Stimulated activated naive CD4-positive, alpha-beta T cell treated with Interleukin-2 at 50 U/mL for 16 hours (primary cell): ENCODE measurements around the gene UBAC2.
"Not testable (repeated sequence)": the region's sequence is repeated elsewhere in the genome, so short reads cannot be mapped to it uniquely, and the experiment has no call there.

Experiments
- DNase-seq: peaks from one replicate; lab custom pipeline; 2025; lab: John Stamatoyannopoulos, UW

UBAC2 gene

GRCh38 chr13:99214731-99215130 lies 14.1 kb downstream of the UBAC2 start:
- no peak for DNase-seq

DNA sequence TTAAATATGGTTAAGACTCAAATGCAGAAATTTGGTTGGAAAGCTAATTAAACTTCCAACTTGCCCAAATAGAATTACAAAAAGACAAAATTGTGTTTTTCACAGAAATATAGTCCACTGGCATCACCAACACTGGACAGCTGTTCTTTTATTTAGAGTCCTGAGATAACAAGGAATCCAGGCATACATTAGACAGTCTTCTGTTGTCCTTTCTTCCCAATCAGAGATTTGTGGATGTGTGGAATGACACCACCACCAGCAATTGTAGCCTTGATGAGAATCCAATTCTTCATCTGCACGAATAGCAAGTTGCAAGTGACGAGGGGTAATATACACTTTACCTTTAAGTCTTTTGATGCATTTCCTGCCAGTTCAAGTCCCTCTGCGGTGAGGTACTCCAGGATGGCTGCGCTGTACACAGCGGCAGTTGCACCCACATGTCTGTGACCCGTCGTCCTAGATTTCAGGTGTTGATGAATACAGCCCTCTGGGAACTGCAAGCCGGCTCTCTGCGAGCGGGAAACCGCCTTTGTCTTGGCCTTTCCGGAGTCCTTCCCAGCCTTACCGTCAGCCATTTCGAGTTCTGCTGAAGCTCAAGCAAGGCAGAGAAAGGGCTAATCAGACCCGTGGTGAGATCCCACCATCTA lies 14.7 kb downstream of the UBAC2 start:
- peak; percentile 32 for DNase-seq

DNA sequence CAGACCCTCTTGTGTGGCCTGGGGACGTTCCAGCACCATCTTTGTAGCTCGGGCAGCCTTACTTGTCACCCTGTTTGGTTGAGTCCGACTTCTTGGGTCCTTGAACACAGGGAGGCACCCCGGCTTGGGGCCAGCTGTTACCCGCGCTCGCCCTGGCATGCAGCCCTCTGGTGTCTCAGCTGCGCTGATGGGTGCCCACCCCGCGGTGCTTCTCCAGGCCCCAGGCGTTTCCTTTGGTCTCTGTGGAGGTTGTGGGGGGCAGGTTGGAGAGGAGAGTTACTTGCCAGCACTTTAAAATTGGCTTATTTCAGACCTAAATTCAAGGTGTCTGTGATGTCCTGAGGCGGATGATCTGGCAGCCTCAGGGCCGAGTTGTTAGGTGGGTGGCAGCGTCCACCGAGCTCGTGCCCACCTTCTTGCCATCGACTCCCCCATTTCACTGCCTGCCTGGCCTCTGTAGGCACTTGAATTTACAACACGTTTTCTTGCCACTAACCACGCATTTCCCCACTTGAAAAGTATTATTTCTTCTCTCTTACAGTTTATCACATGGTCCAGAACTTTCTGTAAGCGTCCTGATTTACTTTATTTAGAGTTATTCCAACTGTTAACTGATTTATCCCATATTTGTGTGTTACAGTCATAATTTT lies 16.9 kb downstream of the UBAC2 start:
- DNase-seq: no peak

DNA sequence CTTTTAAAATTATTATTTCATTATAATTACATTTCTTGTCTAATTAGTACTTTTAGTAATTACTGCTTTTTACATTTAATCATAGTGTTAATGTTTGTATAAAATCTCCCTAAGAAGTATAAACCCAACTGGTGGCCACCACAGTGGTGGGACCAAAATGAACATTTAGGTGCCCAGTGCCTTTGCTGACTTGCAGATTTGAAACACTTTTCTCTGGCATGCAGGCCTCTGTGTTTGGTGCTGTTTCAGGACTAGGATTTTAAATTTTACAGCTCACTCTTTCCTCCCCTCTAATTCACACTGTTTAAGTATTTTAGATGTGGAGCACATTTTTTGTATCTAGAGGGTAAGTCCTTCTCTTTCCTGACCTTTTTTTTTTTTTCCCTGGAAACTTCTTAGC lies 17.5 kb downstream of the UBAC2 start:
- DNase-seq: no peak

DNA sequence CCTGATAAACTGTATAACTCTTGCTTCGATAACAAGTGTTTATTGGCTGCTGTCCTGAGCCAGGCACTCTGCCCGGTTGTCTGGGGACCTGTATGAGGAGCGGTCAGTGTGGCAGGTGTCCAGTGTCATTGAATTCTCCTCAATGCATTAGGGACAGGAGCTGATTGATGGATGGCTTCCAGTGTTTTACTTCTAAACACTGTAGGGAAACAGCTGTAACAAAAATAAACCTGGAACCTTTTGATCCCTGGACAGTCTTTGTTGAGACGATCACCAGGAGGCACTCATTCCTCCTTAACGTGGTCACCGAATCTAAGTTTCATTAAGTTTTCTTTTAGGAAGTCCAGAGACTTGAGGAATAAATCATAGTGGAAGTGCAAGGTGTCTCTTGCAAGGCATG lies 17.9 kb downstream of the UBAC2 start:
- DNase-seq: no peak

- DNase-seq: peak; percentile 44
Measured at GRCh38 chr13:99218969-99219368, 18.3 kb downstream of the UBAC2 start.

DNA sequence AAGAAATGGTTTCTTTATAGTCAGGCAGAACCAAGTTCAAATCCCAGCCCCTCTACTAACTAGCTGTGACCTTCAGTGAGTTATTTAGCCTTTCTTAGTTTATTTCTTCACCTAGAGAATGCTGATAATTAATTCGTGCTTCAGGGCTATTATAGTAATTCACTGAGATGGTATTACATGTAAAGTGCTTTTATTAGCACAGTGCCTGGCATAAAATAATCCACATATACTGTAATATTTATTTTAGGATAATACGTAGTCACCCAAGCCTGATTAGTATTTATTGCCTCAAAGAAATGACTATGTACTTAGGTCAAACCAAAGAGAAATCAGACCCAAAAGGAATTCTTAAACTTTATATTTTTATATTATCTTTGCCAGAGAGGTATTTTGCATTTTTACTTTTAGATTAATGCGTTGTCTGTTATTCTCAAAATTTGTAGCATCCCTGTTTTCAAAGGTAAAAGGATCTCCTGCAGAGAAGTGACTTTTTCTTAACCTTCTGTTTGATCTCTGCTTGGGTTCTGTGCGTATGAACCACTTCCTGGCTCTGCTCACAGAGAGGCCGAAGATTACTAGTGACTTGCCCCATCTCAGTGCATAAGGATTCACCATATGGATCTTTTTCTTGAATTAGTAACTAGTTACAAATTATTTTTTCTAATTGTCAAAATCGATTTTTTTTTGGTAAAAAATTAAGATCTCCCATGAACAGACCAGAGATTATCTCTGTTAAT lies 19.7 kb downstream of the UBAC2 start:
- no peak for DNase-seq

DNA sequence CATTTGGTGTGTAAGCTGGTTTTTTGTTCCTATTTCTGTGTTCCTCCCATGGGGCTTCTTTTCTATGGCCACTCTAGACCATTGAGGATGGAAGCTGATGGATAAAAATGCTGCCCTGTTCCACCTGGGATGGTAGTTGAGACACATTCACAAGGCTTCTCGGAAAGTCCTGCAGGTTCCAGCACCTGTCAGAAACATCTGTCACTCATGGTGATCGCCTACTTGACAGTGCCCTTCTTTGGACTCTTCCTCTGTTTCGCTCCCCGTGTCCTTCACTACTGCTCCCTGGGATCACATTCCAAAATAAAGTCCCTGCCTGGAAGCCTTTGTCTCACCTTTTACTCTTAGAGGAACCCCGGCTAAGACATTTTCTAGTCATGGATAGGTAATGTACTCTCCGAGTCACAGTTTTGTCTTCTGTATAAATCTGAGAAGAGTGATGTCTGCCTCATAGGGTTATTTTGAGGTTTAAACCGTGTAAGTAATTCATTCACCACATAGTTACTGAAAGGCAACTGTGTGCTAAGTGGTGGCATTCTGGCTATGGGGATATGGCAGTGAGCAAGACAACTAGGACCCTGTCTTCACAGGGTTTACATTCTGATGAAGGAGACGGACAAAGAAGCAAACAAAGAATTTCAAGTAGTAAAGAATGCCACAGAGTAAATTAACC lies 21.0 kb downstream of the UBAC2 start:
- no peak for DNase-seq

GRCh38 chr13:99223587-99223986 lies 22.9 kb downstream of the UBAC2 start:
- DNase-seq: no peak

- DNase-seq: no peak
Measured at GRCh38 chr13:99224021-99224420, 23.4 kb downstream of the UBAC2 start.

DNA sequence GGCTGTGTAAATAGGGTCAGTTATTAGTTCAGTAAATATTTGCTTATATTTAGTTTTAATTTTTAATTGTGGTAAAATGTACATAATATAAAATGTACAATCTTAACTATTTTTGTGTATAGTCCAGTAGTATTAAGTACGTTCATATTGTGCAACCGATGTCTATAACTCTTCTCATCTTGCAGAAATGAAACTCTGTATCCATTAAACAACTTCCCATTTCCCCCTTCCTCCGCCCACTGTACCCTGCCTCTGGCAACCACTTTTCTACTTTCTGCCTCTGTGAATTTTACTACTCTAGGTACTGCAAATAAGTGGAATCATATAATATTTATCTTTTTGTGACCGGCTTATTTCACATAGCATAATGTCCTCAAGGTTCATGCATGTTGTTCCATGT lies 24.4 kb downstream of the UBAC2 start:
- DNase-seq: no peak

DNA sequence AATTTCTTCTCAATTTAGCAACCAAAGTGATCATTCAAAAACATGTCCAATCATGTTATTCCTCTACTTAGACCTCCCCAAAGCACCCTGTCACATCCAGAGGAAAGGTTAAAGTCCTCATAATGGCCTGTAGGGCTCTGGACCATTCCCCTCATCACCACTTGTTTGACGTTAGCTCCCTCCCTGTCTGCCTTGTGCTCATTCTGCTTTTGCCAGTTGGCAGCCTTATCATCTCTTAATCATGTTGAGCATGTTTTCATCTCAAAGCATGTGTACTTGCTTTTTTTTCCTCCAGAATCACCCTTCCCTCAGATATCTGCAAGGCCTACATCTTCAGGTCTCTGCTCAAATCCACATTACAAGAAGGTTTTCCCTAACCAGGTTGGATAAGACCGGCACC lies 25.9 kb downstream of the UBAC2 start:
- DNase-seq: no peak

- DNase-seq: no peak
Measured at GRCh38 chr13:99227331-99227900, 26.8 kb downstream of the UBAC2 start.

GRCh38 chr13:99227909-99228688 lies 27.4 kb downstream of the UBAC2 start:
- no peak for DNase-seq

DNA sequence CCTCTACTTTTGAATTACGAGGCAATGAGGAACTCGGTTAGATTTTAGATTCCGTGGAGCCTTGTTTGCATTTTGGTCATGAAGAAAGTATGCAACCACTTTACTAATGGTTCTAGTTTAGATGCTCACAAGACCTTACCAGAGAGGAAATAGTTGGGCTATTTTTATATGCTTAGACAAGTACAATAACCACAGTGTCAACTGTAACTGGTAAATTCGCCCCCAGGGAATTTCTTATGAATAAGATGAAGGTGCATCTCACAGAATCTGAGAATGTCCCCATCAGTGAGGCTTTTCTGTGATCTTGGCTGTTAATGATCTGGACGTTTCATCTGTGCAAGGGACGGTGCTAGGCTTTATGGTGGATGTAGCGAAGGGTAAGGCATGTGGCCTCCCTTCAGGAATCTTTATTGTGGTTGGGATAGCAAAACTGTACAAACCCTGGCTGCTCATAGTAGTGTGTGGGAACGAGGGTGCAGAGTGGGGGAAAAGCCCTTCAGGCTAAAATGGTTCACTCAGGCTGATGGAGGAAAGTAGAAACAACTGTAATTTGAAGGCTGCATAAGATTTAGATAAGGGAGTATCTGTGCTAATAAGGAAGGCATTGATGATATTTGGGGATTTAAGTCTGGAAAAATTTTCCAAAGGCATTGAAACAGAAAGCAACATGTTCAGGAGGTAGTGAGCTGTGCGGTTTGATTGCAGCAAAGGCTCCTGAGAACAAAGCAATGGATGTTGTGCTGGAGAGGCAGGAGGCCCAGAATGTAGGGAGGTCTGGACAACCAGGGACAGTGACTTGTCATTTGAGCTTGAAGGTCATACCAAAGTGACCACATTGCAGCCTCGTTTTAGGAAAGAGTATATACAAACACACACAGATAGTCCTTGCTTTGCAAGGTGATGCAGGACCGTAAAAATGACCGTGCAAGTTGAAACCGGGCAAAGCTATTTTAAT lies 28.4 kb downstream of the UBAC2 start:
- no peak for DNase-seq

- DNase-seq: not testable (repeated sequence)
Measured at GRCh38 chr13:99230588-99230987, 29.9 kb downstream of the UBAC2 start.

DNA sequence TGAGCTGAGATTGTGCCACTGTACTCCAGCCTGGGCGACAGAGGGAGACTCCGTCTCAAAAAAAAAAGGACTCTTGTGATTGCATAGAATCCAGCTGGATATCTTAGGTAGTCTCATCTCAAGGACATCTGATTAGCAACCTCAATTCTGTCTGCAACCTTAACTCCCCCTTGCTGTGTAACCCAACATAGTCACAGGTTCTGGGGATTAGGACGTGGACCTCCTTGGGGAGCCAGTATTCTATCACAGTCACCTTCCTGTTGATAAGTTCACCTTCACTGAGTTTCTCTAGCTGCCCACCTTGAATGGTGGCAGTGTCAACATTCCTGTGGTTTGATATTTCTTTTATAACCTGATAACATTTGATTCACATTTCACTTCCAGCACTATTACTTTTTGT lies 30.3 kb downstream of the UBAC2 start:
- DNase-seq: no peak

DNA sequence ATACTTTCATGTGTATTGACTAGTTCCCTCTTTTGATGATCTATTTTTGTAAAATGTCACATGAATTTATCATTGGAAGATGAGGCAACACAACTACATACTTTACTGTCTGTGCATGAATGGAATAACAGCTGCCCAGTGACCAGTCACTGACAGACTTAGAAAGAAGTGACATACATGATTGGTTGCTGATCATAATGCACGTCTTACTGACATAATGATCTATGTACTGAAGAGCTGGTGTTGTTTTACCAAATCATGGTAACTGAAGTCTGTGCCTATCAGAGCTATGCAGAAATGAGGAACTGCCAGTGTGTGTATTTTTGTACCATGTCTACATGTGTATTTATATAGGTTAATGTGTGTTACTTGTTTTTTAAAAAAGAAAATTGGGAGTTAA lies 31.1 kb downstream of the UBAC2 start:
- DNase-seq: no peak

- peak; percentile 15 for DNase-seq
Measured at GRCh38 chr13:99237981-99238662, 37.5 kb downstream of the UBAC2 start.

DNA sequence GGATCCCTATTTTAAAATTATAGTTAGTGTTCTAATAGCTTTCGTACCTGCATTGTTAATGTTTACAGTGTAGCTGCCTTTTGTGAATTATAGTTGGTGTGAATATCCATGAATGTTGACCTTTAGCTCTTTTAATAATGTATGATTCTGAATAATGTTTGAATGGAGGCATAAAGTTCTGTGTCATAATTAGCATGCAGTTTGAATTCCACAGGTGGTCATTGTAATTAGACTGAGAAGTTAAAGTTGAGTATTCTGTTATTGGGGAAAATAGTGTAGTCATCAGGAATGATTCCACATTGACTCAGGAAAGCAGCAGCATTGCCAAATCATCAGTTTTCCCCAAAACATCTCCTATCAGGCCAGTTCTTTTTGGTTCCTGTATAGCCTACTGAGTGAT lies 45.4 kb downstream of the UBAC2 start:
- DNase-seq: no peak
